GM18520 (cell line): Measurements from ENCODE around the gene SLC9A5.

Source experiments
- ATAC-seq: cut with Tn5 transposase; IDR thresholded peaks from one replicate; pipeline ENCODE4 v1.9.1; 2021; ENCODE audit not compliant: unreplicated experiment

SLC9A5 gene, protein sequence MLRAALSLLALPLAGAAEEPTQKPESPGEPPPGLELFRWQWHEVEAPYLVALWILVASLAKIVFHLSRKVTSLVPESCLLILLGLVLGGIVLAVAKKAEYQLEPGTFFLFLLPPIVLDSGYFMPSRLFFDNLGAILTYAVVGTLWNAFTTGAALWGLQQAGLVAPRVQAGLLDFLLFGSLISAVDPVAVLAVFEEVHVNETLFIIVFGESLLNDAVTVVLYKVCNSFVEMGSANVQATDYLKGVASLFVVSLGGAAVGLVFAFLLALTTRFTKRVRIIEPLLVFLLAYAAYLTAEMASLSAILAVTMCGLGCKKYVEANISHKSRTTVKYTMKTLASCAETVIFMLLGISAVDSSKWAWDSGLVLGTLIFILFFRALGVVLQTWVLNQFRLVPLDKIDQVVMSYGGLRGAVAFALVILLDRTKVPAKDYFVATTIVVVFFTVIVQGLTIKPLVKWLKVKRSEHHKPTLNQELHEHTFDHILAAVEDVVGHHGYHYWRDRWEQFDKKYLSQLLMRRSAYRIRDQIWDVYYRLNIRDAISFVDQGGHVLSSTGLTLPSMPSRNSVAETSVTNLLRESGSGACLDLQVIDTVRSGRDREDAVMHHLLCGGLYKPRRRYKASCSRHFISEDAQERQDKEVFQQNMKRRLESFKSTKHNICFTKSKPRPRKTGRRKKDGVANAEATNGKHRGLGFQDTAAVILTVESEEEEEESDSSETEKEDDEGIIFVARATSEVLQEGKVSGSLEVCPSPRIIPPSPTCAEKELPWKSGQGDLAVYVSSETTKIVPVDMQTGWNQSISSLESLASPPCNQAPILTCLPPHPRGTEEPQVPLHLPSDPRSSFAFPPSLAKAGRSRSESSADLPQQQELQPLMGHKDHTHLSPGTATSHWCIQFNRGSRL

DNA sequence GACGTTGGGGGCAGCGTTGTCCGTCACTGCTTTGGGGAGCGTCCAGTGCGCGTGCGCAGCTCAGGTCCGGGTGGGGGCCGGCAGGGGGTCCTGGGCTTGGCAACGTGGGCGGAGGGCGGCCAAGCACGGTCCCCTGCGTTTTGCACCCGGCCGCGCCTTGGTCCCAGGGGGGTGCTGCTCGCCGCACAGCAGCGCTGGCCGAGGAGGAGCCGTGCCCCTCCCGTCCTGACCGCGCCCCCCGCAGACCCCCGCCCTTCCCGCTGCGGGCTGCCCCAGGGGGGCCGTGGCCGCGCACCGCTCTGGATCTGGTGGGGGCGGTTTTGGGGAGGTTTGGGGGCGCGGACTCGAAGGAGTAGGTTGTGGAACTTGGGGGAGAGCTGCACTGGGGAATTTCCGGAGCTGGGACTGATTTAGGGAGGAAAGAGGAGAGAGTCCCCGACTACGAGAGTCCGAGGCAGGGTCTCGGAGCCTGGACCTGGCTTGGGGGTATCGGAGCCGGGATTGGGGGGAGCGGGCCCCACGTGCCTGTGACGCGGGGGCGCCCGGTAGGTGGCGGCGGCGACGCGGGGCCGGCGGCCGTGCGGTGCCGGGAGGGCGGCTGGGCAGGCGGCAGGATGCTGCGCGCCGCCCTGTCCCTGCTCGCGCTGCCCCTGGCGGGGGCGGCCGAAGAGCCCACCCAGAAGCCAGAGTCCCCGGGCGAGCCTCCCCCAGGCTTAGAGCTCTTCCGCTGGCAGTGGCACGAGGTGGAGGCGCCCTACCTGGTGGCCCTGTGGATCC, at the start of gene SLC9A5:
Gene SLC9A5 (plus strand): TSS at position 579 of the 777 bp plus-strand sequence. CDS start 36 bp downstream, at position 615.
- ATAC-seq, result no peak

DNA sequence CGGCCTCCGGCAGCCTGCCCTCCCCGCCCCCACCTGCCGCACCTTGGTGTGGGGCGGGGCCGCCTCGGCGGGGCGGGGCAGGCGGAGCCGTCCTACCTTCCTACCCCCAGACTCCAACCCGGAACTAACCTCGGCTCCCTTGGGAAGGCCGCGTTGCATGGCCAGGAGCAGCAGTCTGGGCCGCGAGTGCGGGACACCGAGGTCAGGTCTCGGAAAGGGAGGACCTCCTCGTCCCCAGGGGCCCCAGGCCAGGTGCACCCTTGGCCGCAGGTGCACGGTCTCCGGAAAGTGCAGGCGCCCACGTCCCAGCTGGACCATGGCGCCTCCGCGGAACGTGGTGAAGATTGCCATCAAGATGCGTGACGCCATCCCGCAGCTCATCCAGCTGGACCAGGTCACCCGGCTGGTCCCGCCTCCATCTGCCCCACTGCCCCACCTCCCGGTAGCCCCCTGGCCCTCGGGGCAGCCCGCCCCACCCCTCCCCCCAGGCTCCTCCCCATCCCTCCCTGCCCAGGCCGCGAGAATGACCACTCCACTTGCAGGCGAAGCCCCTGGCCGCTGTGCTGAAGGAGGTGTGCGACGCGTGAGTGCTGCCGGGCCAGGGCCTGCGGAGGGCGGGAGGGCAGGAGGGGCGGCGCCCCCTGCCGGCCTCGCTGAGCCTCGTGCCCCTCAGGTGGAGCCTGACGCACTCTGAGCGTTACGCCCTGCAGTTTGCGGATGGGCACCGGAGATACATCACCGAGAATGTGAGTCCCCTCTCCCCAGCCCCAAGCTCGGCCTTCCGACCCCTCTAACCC, 49.6 kb upstream of the SLC9A5 start, which contains the start of gene ELMO3:
Gene ELMO3 (plus strand): TSS at position 121 of the 797 bp plus-strand sequence. CDS start 196 bp downstream, at position 317.
- ATAC-seq, result no peak

DNA sequence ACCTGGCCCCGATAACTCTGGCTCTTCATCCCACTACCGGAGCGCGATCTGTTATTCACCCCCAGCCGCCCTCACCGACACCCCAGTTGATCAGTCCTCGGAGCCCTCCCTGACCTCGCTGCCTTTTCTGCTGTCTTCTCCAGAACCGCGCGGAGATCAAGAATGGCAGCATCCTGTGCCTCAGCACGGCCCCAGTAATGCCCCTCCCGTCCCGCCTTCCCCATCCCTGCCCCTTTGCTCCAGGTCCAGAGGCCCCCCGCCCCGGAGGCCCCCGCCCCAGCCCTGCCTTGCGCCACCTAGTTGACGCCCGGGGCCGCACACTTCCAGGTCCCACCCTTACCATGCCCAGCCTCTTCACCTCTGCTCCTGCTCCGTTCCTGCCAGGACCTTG, 49.0 kb upstream of the SLC9A5 start:
- ATAC-seq, result no peak

DNA sequence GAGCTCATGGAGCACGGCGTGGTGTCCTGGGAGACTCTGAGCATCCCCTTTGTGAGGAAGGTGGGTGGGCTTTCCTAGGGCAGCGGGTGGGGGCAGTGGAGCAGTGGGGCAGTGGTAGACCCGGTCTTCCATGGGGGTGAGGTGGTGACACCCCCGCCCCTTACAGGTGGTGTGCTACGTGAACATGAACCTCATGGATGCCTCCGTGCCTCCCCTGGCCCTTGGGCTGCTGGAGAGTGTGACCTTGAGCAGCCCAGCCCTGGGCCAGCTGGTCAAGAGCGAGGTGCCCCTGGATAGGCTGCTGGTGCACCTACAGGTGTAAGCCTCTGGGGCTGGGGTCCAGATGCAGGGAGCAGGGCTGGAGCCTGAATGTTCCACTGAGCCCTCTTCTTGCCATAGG, 48.3 kb upstream of the SLC9A5 start:
- ATAC-seq, result no peak

DNA sequence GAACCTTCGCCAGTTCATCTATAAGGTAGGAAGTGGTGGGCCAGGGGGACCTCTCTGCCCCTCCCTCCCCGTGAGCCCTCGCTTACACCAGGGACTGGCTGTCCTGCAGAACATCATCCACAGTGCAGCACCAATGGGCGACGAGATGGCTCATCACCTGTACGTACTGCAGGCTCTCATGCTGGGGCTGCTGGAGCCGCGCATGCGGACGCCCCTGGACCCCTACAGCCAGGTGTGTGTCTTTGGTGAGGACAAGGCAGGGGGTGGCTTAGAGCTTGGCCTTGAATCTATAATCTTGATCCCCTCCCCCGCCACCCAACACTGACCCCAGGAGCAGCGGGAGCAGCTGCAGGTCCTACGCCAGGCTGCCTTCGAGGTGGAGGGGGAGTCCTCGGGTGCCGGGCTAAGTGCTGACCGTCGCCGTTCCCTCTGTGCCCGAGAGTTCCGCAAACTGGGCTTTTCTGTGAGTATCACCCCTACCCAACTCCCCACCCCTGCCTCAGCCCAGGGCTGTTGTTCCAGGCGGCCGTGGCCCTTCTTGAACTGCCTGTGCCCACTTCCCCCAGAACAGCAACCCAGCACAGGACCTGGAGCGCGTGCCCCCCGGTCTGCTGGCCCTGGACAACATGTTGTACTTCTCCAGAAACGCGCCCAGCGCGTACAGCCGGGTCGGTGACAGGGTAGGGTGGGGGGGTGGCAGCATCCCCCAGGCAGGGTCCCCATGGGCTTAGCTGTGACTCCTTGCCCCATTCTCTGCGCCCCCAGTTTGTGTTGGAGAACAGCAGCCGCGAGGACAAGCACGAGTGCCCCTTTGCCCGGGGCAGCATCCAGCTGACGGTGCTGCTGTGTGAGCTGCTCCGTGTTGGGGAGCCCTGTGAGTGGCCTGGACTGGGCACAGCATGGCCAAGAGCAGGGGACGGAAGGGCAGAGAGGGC, 47.1 kb upstream of the SLC9A5 start:
- ATAC-seq, result no peak

DNA sequence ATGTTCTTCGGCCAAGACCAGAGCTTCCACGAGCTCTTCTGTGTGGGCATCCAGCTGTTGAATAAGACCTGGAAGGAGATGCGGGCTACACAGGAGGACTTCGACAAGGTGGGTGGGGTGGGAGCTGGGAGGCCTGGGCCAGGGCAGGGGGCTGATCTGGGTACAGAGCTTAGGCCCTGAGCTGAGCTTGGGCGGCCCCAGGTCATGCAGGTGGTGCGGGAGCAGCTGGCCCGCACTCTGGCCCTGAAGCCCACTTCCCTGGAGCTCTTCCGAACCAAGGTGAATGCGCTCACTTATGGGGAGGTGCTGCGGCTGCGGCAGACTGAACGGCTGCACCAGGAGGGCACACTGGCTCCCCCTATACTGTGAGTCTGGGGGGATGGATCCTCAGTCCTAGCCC, 46.4 kb upstream of the SLC9A5 start:
- no peak for ATAC-seq

DNA sequence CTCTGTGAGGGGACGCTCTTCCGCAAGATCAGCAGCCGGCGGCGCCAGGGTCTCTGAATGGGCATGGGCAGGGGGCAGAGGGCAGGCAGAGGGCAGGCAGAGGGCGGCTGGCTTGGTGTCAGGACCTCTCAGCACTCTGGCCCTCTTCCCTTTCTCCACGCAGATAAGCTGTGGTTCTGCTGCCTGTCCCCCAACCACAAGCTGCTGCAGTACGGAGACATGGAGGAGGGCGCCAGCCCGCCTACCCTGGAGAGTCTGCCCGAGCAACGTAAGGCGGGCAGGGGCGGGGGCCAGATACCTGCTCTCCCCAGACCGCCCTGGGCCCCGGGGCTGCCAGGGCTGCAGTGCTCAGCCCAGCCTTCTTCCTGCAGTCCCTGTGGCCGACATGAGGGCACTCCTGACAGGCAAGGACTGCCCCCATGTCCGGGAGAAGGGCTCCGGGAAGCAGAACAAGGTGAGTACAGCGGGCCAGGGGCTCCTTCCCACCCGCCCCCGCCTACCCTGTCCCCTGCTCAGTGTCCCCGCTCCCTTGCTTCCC, 45.8 kb upstream of the SLC9A5 start:
- ATAC-seq, result no peak

DNA sequence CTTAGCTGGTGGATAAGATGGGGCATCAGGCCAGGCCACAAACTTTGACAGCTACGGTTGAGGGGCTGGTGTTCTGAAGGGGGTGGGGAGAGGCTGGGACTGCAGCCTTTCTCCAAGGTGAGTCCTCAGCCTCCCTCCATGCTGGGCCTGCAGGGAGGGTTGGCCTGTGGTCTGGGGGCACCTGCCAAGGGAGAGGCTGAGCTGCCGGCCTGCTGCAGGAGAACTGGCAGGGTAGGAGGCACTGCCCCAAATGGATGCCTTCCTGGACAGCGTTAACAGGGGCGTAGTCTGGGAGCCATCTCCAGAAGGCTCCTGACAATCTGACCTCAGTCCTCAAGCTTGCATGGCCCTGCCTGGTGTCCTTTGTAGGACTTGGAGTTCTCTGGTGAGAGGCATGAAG, 44.7 kb upstream of the SLC9A5 start:
- no peak for ATAC-seq

DNA sequence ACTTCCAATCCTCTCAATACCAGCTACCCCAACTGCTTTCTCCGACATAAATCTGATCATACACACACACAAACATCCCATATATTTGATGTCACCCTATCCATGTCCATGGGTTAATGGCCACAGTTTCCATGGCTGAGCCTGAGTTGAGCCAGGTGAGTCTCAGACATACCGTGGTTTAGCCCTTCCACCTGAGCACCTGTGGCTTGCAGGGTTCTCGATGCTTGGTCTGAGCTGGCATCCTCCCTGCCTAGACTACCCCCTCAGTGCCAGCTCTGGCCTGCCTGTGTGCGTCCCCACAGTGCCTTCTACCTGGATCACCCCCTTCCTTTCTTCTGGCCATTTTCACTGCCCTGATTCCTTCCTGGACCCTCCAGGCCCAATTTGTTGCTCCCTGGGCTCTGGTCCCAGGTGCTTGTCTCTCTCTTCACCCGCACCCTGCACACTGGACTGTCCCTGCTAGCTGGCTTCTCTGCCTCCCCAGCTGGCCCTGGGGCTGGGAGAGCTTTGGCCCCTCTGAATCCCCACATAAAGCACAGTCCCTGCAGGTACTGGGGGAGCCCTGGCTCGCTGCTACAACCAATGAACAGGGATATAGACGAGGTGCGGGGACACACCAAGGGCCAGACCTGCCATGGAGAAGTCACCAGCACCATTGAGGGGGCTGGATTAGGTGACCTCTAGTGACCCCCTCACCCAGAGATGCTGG, 42.5 kb upstream of the SLC9A5 start:
- ATAC-seq, result no peak

DNA sequence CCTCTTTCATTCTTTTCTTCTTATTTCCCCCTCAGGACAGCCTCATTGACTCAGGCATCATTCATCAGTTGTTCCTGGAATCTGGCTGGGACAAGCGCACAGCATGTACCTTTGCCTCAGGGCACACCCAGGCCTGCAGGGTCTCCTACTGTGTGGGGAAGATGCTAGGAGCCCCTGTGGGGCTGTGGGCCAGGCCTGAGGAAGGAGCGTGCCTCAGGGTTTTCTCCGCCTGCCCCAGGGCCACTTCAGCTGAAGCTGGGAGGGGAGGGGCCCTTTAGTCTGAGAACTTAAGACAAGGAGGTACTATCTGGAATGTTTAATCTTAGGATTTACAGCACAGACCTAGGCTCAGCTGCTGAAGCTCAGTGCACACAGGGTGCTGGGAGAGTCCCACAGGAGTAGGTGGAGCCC, 41.9 kb upstream of the SLC9A5 start:
- no peak for ATAC-seq

DNA sequence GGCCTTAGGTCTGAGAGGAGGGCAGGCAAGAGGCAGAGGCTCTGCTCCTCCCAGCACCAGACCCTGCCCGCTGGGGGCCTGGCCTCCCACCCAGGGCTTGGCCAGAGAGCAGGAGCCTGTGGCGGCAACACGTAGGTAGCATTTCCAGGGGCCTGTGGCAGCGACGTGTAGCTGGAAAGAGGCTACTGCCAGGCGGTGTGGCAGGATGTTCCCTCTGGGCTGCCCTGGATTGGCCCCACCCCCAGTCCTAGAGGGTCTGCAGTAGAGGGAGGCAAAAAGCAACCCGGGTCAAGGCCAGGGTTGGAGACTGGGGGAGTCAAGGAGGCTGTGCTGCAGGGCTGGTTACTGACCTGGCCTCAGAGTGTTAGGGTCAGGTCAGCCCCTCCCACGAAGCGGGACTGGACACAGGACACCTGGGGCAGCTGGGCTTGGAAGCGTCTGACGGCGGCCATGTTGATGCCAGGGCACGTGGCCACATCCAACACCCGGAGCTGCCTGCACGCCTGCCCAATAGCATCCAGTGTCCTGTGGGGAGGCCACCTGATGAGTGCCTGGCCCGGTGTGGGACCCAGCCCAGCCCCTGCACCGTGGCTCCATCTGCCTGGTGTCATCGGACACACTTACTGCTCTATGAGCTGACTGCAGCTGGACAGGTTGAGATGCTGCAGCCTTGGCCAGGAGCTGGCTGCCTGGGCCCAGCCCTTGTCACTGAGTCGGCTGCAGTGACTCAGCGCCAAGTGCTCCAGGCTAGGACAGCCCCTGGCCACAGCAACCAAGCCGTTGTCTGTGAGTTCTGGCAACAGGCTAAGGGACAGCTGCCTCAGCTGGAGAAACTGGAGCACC, 41.3 kb upstream of the SLC9A5 start:
- ATAC-seq, result no peak

DNA sequence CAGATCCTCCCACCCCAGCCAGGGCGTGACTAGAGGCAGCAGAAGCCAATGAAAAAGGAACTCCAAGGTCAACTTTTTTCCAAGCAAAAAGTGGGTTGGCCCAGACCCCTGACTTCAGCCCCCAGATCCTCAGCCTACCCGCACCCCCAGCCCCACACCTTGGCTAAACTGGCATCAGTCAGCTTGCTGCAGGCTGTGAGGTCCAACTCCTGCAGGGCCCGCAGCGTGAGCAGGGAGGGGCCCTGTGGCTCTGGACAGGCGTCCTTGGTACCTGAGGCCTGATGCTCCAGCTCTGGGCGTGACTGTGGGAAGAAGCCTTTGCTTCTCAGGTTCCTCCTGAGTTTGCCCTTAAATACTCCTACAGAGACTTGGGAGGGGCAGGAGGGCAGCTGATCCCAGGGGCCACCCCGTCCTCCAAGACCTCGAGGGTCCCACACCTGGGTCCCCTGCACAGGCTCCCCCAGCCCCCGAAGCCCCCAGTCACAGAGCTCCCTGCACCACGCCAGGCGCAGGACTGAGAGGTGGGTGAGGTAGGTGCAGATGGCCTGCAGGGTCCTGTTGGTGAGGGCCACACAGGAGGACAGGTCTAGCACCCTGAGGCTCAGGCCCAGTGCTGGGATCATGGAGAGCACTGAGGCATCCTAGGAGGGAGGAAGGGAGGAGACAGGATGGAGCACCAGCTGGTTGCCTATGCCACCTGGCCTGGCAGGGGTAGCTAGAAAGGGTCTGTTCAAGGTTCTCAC, 40.5 kb upstream of the SLC9A5 start:
- ATAC-seq, result no peak

DNA sequence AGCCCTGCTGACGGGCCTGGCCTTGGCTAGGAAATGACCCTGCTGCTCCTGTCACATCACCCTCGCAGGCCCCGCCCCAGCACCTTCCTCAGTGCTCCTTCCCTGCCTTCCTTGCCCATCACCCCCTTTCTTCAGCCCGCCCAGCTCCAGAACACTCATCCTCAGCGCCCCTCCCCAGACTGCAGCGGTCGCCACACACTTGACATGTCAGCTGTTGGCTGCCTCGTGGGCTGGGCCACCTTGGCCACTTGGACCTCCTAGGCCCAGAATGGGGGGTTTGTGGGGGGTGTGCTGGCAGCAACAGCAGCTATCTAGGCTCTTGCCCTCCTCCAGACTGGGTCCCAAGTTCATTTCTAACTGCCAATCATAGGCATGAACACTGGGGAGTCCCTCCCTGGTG, 39.2 kb upstream of the SLC9A5 start:
- ATAC-seq, result no peak

DNA sequence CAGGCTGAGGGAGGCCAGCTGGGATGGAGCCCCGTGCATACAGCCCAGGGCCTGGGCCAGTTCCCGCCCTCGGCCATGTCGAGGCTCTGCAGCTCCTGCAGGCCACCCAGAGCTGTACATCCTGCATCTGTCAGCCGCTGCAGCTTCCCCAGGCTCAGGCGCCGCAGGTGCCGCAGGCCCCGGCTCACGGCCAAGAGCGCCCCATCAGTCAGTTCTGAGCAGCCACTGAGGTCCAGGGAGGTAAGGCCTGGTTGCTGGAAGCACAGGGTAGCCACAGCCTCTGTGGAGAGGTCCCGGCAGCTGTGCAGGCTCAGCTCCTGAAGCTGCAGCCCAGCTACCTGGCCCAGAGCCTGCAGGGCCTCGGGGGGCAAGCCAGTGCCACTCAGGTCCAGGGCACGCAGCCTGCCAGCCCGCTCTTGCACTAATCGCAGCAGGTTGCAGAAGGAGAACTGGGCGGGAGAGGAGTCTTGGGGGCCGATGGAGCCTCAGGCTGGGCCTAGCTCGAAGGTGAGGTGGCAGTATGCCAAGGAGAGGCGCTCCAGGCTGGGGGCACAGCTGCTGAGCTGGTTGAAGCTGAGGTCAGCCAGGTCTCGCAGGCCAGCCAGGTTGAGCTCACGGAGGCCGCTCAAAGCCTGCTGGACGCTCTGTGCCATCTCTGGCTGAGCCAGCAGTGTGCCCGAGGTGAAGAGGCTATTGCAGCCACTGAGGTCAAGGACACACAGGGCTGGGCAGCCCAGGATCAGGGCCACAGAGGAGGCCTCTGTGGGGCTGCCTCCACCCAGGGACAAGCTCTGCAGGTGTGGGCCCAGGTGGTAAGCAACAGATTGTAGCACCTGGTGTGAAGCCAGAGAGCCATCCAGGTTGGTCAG, 38.5 kb upstream of the SLC9A5 start:
- no peak for ATAC-seq

DNA sequence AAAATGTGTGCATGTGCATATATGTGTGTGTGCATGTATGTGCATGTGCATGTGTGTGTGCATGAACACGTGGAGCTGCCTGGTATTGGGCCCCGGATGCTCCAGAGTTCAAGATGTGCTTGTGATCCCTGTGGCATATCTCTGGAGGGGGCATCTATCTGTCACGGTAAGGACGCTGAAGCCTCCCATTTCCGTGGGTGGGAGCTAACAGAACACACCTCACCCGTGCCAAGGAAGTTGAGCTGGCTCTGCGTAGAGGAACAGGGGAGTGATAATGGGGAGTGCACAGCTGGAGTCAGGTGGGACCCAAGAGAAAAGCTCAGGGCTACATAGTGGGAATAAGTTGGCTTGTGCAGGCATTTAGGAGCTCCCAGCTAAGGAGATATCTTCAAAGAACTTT, 37.1 kb upstream of the SLC9A5 start:
- ATAC-seq, result no peak

DNA sequence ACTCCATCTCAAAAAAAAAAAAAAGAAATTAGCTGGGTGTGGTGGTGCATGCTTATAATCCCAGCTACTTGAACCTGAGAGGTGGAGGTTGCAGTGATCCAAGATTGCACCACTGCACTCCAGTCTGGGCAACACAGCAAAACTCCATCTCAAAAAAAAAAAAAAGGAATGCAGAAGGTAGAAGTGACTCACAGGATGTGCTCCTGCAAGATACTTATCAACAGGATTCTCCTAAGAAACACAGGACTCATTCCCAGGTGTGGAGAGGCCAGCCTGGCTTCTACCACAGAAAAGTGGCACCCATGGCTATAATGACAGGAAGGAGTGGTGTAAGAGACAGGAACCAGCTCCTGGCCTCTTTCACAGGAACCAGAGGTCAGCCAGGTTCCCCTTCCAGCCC, 36.0 kb upstream of the SLC9A5 start:
- ATAC-seq, result no peak
